ENCODE data around the gene HNRNPA2B1. TPM values are rescaled to one million over a fixed set of nuclear protein-coding genes. Genes with fewer than 3 reads are reported as not detected.

Gene HNRNPA2B1
- total and polyA plus RNA-seq, 7 donors, result 323 to 688 (median 482) TPM

DNA sequence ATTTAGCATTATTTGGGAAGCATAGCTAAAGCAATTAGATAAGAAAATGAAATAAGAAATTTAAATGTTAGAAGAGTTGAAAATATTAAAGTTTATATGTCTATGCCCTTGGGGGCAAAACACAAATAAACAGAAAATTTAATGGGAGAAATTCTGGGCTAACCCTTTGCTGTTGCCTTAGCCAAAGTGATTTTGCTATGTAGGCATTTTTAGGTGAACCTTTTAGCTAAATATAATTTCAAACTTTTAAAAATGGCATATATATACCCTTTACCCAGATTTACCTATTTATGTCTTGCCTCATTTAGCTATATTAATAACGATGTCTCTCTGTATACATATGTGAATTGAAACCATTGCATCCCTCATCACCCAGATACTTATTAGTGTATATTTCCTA lies 28.5 kb downstream of the HNRNPA2B1 start:
- Histone ChIP-seq H3K4me1 (no peaks in the 10 kb centered on the region), H3K36me3 (ENCODE audit: insufficient read depth in 1 of 2, low read depth in 1 of 2) (peaks cover 5 to 37% of the 10 kb centered on the region in 2 donors), H3K9me3 (no peaks in the 10 kb centered on the region), H3K27me3 (ENCODE audit: insufficient read depth in 3 of 3, low read length in 2 of 3) (no peaks in the 10 kb centered on the region), H3K27ac (no peak overlapping the region), H3K4me3 (no peak overlapping the region)
- intact Hi-C loops (cut with DNase I), result no loop called here
- DNase-seq, result no peak
- no peak for ATAC-seq
- TF ChIP-seq, protein P1, sequence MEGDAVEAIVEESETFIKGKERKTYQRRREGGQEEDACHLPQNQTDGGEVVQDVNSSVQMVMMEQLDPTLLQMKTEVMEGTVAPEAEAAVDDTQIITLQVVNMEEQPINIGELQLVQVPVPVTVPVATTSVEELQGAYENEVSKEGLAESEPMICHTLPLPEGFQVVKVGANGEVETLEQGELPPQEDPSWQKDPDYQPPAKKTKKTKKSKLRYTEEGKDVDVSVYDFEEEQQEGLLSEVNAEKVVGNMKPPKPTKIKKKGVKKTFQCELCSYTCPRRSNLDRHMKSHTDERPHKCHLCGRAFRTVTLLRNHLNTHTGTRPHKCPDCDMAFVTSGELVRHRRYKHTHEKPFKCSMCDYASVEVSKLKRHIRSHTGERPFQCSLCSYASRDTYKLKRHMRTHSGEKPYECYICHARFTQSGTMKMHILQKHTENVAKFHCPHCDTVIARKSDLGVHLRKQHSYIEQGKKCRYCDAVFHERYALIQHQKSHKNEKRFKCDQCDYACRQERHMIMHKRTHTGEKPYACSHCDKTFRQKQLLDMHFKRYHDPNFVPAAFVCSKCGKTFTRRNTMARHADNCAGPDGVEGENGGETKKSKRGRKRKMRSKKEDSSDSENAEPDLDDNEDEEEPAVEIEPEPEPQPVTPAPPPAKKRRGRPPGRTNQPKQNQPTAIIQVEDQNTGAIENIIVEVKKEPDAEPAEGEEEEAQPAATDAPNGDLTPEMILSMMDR (IDR thresholded peaks at IDR 0.05), result no peak
- 95 to 97% (median 97%) methylated on average over 1 of the region's 1 CpG for WGBS, 3 donors

DNA sequence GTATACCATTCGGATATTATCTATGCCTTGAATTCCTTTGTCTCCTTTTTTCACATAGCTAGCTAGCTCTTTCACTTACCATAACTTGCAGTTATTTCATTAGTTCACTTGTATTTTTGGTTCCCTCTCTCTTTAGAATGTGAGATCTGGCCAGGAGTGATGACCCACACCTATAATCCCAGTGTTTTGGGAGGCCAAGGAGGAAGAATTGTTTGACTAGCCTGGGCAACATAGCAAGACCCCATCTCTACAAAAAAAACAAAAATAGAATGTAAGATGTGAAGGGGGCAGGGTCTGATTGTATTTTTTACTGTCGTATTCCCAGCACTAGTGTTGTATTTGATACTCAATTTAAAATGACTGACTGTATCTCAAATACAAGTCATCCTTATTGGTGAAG lies 28.9 kb downstream of the HNRNPA2B1 start:
- DNase-seq, result no peak
- Histone ChIP-seq H3K4me1 (no peaks in the 10 kb centered on the region), H3K9me3 (no peaks in the 10 kb centered on the region), H3K27me3 (ENCODE audit: insufficient read depth in 3 of 3, low read length in 2 of 3) (no peaks in the 10 kb centered on the region), H3K27ac (no peak overlapping the region), H3K36me3 (ENCODE audit: insufficient read depth in 1 of 2, low read depth in 1 of 2) (peaks cover 8 to 42% of the 10 kb centered on the region in 2 donors), H3K4me3 (no peak overlapping the region)
- intact Hi-C loops (cut with DNase I), result no loop called here
- TF ChIP-seq, protein P1 (IDR thresholded peaks at IDR 0.05), result no peak
- 93 to 96% (median 93%) methylated on average over 2 of the region's 2 CpGs for WGBS, 3 donors
- ATAC-seq, result no peak

DNA sequence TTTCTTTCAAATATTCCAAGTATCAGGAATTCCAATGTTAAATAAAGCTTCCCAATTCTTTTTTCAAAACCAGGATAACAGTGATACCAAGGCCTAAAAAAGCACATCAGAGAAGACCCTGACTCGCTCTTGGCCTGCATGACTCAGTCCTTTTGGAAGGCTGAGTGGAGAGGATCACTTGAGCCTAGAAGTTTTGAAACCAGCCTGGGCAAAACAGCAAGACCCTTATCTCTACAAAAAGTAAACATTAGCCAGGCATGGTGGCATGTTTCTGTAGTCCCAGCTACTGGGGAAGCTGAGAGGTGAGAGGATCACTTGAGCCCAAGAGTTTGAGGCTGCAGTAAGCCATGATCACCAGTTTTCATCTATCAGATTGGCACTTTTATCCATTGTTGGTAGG lies 29.9 kb downstream of the HNRNPA2B1 start:
- H3K36me3 ChIP-seq (ENCODE audit: insufficient read depth in 1 of 2, low read depth in 1 of 2), result peaks cover 10 to 45% of the 10 kb centered on the region in 2 donors
- no peak overlapping the region for H3K4me3 ChIP-seq
- ATAC-seq (no peak), DNase-seq (no peak)
- H3K4me1 ChIP-seq, result no peaks in the 10 kb centered on the region
- no peak overlapping the region for H3K27ac ChIP-seq
- 93 to 97% (median 96%) methylated on average over 1 of the region's 1 CpG for WGBS, 3 donors
- no peaks in the 10 kb centered on the region for H3K27me3 ChIP-seq (ENCODE audit: insufficient read depth in 3 of 3, low read length in 2 of 3)
- intact Hi-C loops (cut with DNase I), result no loop called here
- TF ChIP-seq, protein P1 (IDR thresholded peaks at IDR 0.05), result no peak
- no peaks in the 10 kb centered on the region for H3K9me3 ChIP-seq

DNA sequence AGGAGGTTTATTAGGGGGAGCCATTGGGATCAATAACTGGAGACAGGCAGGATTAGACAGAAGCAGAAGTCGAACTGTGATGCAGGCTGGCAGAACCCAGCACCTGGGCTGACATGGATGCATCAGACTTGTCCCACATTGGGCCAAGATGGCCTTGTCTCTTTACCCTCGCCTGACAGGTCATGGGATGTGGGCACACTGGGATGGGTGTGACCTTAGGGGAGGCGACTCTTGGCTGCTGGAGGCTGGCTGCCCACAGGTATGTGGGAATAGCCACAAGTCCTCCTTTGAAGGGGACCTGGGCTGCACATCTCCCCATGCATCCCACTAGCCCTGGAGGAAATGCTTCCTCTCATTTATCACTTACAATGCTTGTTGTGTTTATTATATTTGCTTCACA lies 31.3 kb downstream of the HNRNPA2B1 start:
- Histone ChIP-seq H3K27me3 (ENCODE audit: insufficient read depth in 3 of 3, low read length in 2 of 3) (no peaks in the 10 kb centered on the region), H3K9me3 (no peaks in the 10 kb centered on the region), H3K4me3 (no peak overlapping the region), H3K4me1 (no peaks in the 10 kb centered on the region), H3K27ac (no peak overlapping the region), H3K36me3 (ENCODE audit: insufficient read depth in 1 of 2, low read depth in 1 of 2) (peaks cover 10 to 45% of the 10 kb centered on the region in 2 donors)
- ATAC-seq (no peak), DNase-seq (no peak)
- WGBS, 3 donors, result 71 to 89% (median 83%) methylated on average over 3 of the region's 3 CpGs
- intact Hi-C loops (cut with DNase I), result no loop called here
- TF ChIP-seq, protein P1 (IDR thresholded peaks at IDR 0.05), result no peak

DNA sequence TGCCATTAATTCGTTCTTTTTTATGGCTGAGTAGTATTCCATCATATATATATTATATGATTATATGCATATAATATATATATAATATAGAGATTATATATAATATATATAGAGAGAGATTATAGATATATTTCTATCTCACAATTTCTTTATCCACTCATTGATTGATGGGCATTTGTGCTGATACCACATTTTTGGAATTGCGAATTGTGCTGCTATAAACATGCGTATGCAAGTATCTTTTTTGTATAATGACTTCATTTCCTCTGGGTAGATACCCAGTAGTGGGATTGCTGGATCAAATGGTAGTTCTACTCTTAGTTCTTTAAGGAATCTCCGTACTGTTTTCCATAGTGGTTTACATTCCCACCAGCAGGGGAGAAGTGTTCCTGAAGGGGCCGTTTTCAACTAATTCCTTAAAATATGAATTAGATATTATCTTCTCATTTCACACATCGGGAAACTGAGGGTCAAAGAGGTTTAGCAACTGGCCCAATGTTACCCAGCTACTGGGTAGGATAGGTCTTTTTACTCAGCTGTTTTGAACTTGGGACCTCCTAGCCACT lies 32.0 kb downstream of the HNRNPA2B1 start:
- no peaks in the 10 kb centered on the region for H3K27me3 ChIP-seq (ENCODE audit: insufficient read depth in 3 of 3, low read length in 2 of 3)
- ATAC-seq (no peak), DNase-seq (no peak)
- no peak overlapping the region for H3K27ac ChIP-seq
- 82 to 92% (median 91%) methylated on average over 6 of the region's 6 CpGs for WGBS, 3 donors
- H3K4me3 ChIP-seq, result no peak overlapping the region
- TF ChIP-seq, protein P1 (IDR thresholded peaks at IDR 0.05), result no peak
- intact Hi-C loops (cut with DNase I), result no loop called here
- H3K36me3 ChIP-seq (ENCODE audit: insufficient read depth in 1 of 2, low read depth in 1 of 2), result peaks cover 10 to 45% of the 10 kb centered on the region in 2 donors
- H3K9me3 ChIP-seq, result no peaks in the 10 kb centered on the region
- no peaks in the 10 kb centered on the region for H3K4me1 ChIP-seq

Measured in psoas muscle (tissue), 8 donors.